ENCODE data around the gene BCL11A.

The BCL11A gene

GRCh38 chr2:60569680-60570111 is 16.2 kb upstream of the BCL11A start:
- Histone ChIP-seq H3K9ac (ENCODE audit: low read length) (peak overlapping the region; percentile 15; the same call in 1 of the 2 replicates), H3K79me2 (ENCODE audit: insufficient read depth, low read length) (no peaks in the 10 kb centered on the region), H3K9me2 (replicated peaks; ENCODE audit: insufficient read depth, low read length) (no peaks in the 10 kb centered on the region), H3F3A (ENCODE audit: insufficient read depth) (no peaks in the 10 kb centered on the region), H3K4me2 (ENCODE audit: low read depth, low read length, poor library complexity, severe bottlenecking) (peak overlapping the region; percentile 59), H3K4me3 (ENCODE audit: insufficient read depth, low read length, poor library complexity, severe bottlenecking) (peak overlapping the region; percentile 39), H3K9me3 (ENCODE audit: insufficient read depth, low read length) (no peaks in the 10 kb centered on the region), H2AFZ (ENCODE audit: low read depth, low read length, severe bottlenecking) (peak overlapping the region; percentile 47), H3K27ac (ENCODE audit: low read depth, low read length) (no peak overlapping the region), H4K20me1 (ENCODE audit: low read depth, low read length) (no peaks in the 10 kb centered on the region), H3K27me3 (ENCODE audit: low read length) (no peaks in the 10 kb centered on the region), H3K36me3 (ENCODE audit: low read length) (no peaks in the 10 kb centered on the region)
- TF ChIP-seq CTCF (IDR thresholded peaks at IDR 0.05; ENCODE audit: insufficient read depth, low read length, poor library complexity, severe bottlenecking), result no peak
- no peak for TF ChIP-seq EZH2phosphoT487 (conservative IDR thresholded peaks at IDR 0.05; ENCODE audit: low read length)

GRCh38 chr2:60567919-60568768 is 14.7 kb upstream of the BCL11A start:
- no peak overlapping the region for H3K4me2 ChIP-seq (ENCODE audit: low read depth, low read length, poor library complexity, severe bottlenecking)
- no peaks in the 10 kb centered on the region for H3K9me3 ChIP-seq (ENCODE audit: insufficient read depth, low read length)
- H3K4me3 ChIP-seq (ENCODE audit: insufficient read depth, low read length, poor library complexity, severe bottlenecking), result no peak overlapping the region
- no peaks in the 10 kb centered on the region for H3K36me3 ChIP-seq (ENCODE audit: low read length)
- no peak overlapping the region for H3K27ac ChIP-seq (ENCODE audit: low read depth, low read length)
- TF ChIP-seq EZH2phosphoT487 (conservative IDR thresholded peaks at IDR 0.05; ENCODE audit: low read length) (no peak), CTCF (IDR thresholded peaks at IDR 0.05; ENCODE audit: insufficient read depth, low read length, poor library complexity, severe bottlenecking) (no peak)
- no peaks in the 10 kb centered on the region for H3K27me3 ChIP-seq (ENCODE audit: low read length)
- H4K20me1 ChIP-seq (ENCODE audit: low read depth, low read length), result no peaks in the 10 kb centered on the region
- no peaks in the 10 kb centered on the region for H3K79me2 ChIP-seq (ENCODE audit: insufficient read depth, low read length)
- no peak overlapping the region for H3K9ac ChIP-seq (ENCODE audit: low read length)
- H2AFZ ChIP-seq (ENCODE audit: low read depth, low read length, severe bottlenecking), result no peak overlapping the region
- no peaks in the 10 kb centered on the region for H3F3A ChIP-seq (ENCODE audit: insufficient read depth)
- no peaks in the 10 kb centered on the region for H3K9me2 ChIP-seq (replicated peaks; ENCODE audit: insufficient read depth, low read length)

- Histone ChIP-seq H3K27me3 (ENCODE audit: low read length) (no peaks in the 10 kb centered on the region), H3K9me3 (ENCODE audit: insufficient read depth, low read length) (no peaks in the 10 kb centered on the region), H3K4me3 (ENCODE audit: insufficient read depth, low read length, poor library complexity, severe bottlenecking) (no peak overlapping the region), H3F3A (ENCODE audit: insufficient read depth) (no peaks in the 10 kb centered on the region), H3K9ac (ENCODE audit: low read length) (no peak overlapping the region), H3K9me2 (replicated peaks; ENCODE audit: insufficient read depth, low read length) (no peaks in the 10 kb centered on the region), H4K20me1 (ENCODE audit: low read depth, low read length) (no peaks in the 10 kb centered on the region), H3K36me3 (ENCODE audit: low read length) (no peaks in the 10 kb centered on the region), H3K79me2 (ENCODE audit: insufficient read depth, low read length) (no peaks in the 10 kb centered on the region), H2AFZ (ENCODE audit: low read depth, low read length, severe bottlenecking) (no peak overlapping the region), H3K27ac (ENCODE audit: low read depth, low read length) (no peak overlapping the region), H3K4me2 (ENCODE audit: low read depth, low read length, poor library complexity, severe bottlenecking) (no peak overlapping the region)
- TF ChIP-seq EZH2phosphoT487 (conservative IDR thresholded peaks at IDR 0.05; ENCODE audit: low read length) (no peak), CTCF (IDR thresholded peaks at IDR 0.05; ENCODE audit: insufficient read depth, low read length, poor library complexity, severe bottlenecking) (no peak)
Measured at GRCh38 chr2:60567096-60567495, 13.6 kb upstream of the BCL11A start.

Data from SU-DHL-6 (cell line).